Measurements from ENCODE around the gene CUL9.

The CUL9 gene

GRCh38 chr6:43242908-43243663 lies 61.1 kb downstream of the CUL9 start, which contains the start of gene TTBK1:
TTBK1 (plus strand) TSS chr6:43243481; CDS start chr6:43246661, 3,180 bp downstream.
- peaks cover 20 to 37% (median 28%) of the 10 kb centered on the region in 5 donors for H3K27me3 ChIP-seq (ENCODE audit: control insufficient read depth in 5 of 5, insufficient read depth in 4 of 5, low read length in 5 of 5)
- H3K36me3 ChIP-seq (ENCODE audit: control insufficient read depth in 5 of 5, insufficient read depth in 5 of 5, low read length in 5 of 5) = no peaks in the 10 kb centered on the region
- H3K9me3 ChIP-seq (ENCODE audit: control insufficient read depth in 5 of 5, low read length in 5 of 5) = peaks cover 0 to 4% (median 0%) of the 10 kb centered on the region in 5 donors
- no peak within 1 kb of the TSS for H3K27ac ChIP-seq (ENCODE audit: low read depth, low read length)
- peaks cover 0 to 18% (median 17%) of the 10 kb centered on the region in 5 donors for H3K4me1 ChIP-seq (ENCODE audit: control insufficient read depth in 5 of 5, insufficient read depth in 5 of 5, low read length in 5 of 5)
- H3K9ac ChIP-seq (ENCODE audit: low read length in 5 of 5) = no peak within 1 kb of the TSS
- H3K4me3 ChIP-seq (ENCODE audit: low read depth in 1 of 5, low read length in 5 of 5) = no peak within 1 kb of the TSS

- H3K9me3 ChIP-seq (ENCODE audit: control insufficient read depth in 5 of 5, low read length in 5 of 5) = peaks cover 0 to 4% (median 0%) of the 10 kb centered on the region in 5 donors
- peaks cover 20 to 35% (median 28%) of the 10 kb centered on the region in 5 donors for H3K27me3 ChIP-seq (ENCODE audit: control insufficient read depth in 5 of 5, insufficient read depth in 4 of 5, low read length in 5 of 5)
- H3K4me1 ChIP-seq (ENCODE audit: control insufficient read depth in 5 of 5, insufficient read depth in 5 of 5, low read length in 5 of 5) = peaks cover 0 to 18% (median 17%) of the 10 kb centered on the region in 5 donors
- no peak overlapping the region for H3K4me3 ChIP-seq (ENCODE audit: low read depth in 1 of 5, low read length in 5 of 5)
- no peaks in the 10 kb centered on the region for H3K36me3 ChIP-seq (ENCODE audit: control insufficient read depth in 5 of 5, insufficient read depth in 5 of 5, low read length in 5 of 5)
- no peak overlapping the region for H3K27ac ChIP-seq (ENCODE audit: low read depth, low read length)
- no peak overlapping the region for H3K9ac ChIP-seq (ENCODE audit: low read length in 5 of 5)
These were observed 61.8 kb downstream of the CUL9 start for GRCh38 chr6:43243664-43244321.

GRCh38 chr6:43246301-43247113 lies 64.5 kb downstream of the CUL9 start:
- no peaks in the 10 kb centered on the region for H3K9me3 ChIP-seq (ENCODE audit: control insufficient read depth in 5 of 5, low read length in 5 of 5)
- H3K4me1 ChIP-seq (ENCODE audit: control insufficient read depth in 5 of 5, insufficient read depth in 5 of 5, low read length in 5 of 5) = peaks cover 0 to 19% (median 17%) of the 10 kb centered on the region in 5 donors
- no peaks in the 10 kb centered on the region for H3K36me3 ChIP-seq (ENCODE audit: control insufficient read depth in 5 of 5, insufficient read depth in 5 of 5, low read length in 5 of 5)
- no peak overlapping the region for H3K27ac ChIP-seq (ENCODE audit: low read depth, low read length)
- H3K27me3 ChIP-seq (ENCODE audit: control insufficient read depth in 5 of 5, insufficient read depth in 4 of 5, low read length in 5 of 5) = peaks cover 26 to 42% (median 38%) of the 10 kb centered on the region in 5 donors
- H3K4me3 ChIP-seq (ENCODE audit: low read depth in 1 of 5, low read length in 5 of 5) = peak overlapping the region; percentile 73 to 84 (median 76)
- H3K9ac ChIP-seq (ENCODE audit: low read length in 5 of 5) = peak overlapping the region in 3 of 5 donors; percentile 66 to 75 (median 73)

- no peak overlapping the region for H3K27ac ChIP-seq (ENCODE audit: low read depth, low read length)
- peak overlapping the region; percentile 73 to 84 (median 76) for H3K4me3 ChIP-seq (ENCODE audit: low read depth in 1 of 5, low read length in 5 of 5)
- peak overlapping the region; percentile 38 to 80 (median 73) for H3K9ac ChIP-seq (ENCODE audit: low read length in 5 of 5)
- no peaks in the 10 kb centered on the region for H3K36me3 ChIP-seq (ENCODE audit: control insufficient read depth in 5 of 5, insufficient read depth in 5 of 5, low read length in 5 of 5)
- H3K4me1 ChIP-seq (ENCODE audit: control insufficient read depth in 5 of 5, insufficient read depth in 5 of 5, low read length in 5 of 5) = peaks cover 0 to 22% (median 17%) of the 10 kb centered on the region in 5 donors
- peaks cover 25 to 46% (median 41%) of the 10 kb centered on the region in 5 donors for H3K27me3 ChIP-seq (ENCODE audit: control insufficient read depth in 5 of 5, insufficient read depth in 4 of 5, low read length in 5 of 5)
- no peaks in the 10 kb centered on the region for H3K9me3 ChIP-seq (ENCODE audit: control insufficient read depth in 5 of 5, low read length in 5 of 5)
These were observed 65.4 kb downstream of the CUL9 start for GRCh38 chr6:43247114-43247999.

GRCh38 chr6:43248101-43248500 lies 66.1 kb downstream of the CUL9 start:
- Histone ChIP-seq H3K36me3 (ENCODE audit: control insufficient read depth in 5 of 5, insufficient read depth in 5 of 5, low read length in 5 of 5) (no peaks in the 10 kb centered on the region), H3K9ac (ENCODE audit: low read length in 5 of 5) (peak overlapping the region in 1 of 5 donors; percentile 80), H3K9me3 (ENCODE audit: control insufficient read depth in 5 of 5, low read length in 5 of 5) (no peaks in the 10 kb centered on the region), H3K27ac (ENCODE audit: low read depth, low read length) (no peak overlapping the region), H3K27me3 (ENCODE audit: control insufficient read depth in 5 of 5, insufficient read depth in 4 of 5, low read length in 5 of 5) (peaks cover 25 to 49% (median 41%) of the 10 kb centered on the region in 5 donors), H3K4me3 (ENCODE audit: low read depth in 1 of 5, low read length in 5 of 5) (peak overlapping the region in 1 of 5 donors; percentile 73), H3K4me1 (ENCODE audit: control insufficient read depth in 5 of 5, insufficient read depth in 5 of 5, low read length in 5 of 5) (peaks cover 0 to 22% (median 17%) of the 10 kb centered on the region in 5 donors)

GRCh38 chr6:43248791-43249190 lies 66.8 kb downstream of the CUL9 start:
- H3K9me3 ChIP-seq (ENCODE audit: control insufficient read depth in 5 of 5, low read length in 5 of 5) = no peaks in the 10 kb centered on the region
- H3K4me3 ChIP-seq (ENCODE audit: low read depth in 1 of 5, low read length in 5 of 5) = no peak overlapping the region
- peaks cover 20 to 48% (median 39%) of the 10 kb centered on the region in 5 donors for H3K27me3 ChIP-seq (ENCODE audit: control insufficient read depth in 5 of 5, insufficient read depth in 4 of 5, low read length in 5 of 5)

GRCh38 chr6:43250992-43251373 lies 69.0 kb downstream of the CUL9 start:
- Histone ChIP-seq H3K9ac (ENCODE audit: low read length in 5 of 5) (no peak overlapping the region), H3K4me3 (ENCODE audit: low read depth in 1 of 5, low read length in 5 of 5) (no peak overlapping the region), H3K4me1 (ENCODE audit: control insufficient read depth in 5 of 5, insufficient read depth in 5 of 5, low read length in 5 of 5) (peaks cover 0 to 22% (median 17%) of the 10 kb centered on the region in 5 donors), H3K27ac (ENCODE audit: low read depth, low read length) (no peak overlapping the region), H3K9me3 (ENCODE audit: control insufficient read depth in 5 of 5, low read length in 5 of 5) (no peaks in the 10 kb centered on the region), H3K36me3 (ENCODE audit: control insufficient read depth in 5 of 5, insufficient read depth in 5 of 5, low read length in 5 of 5) (no peaks in the 10 kb centered on the region), H3K27me3 (ENCODE audit: control insufficient read depth in 5 of 5, insufficient read depth in 4 of 5, low read length in 5 of 5) (peaks cover 15 to 36% (median 34%) of the 10 kb centered on the region in 5 donors)

More at GRCh38 chr6:43248791-43249190, 66.8 kb downstream of the CUL9 start:
- H3K36me3 ChIP-seq (ENCODE audit: control insufficient read depth in 5 of 5, insufficient read depth in 5 of 5, low read length in 5 of 5) = no peaks in the 10 kb centered on the region
- H3K4me1 ChIP-seq (ENCODE audit: control insufficient read depth in 5 of 5, insufficient read depth in 5 of 5, low read length in 5 of 5) = peaks cover 0 to 22% (median 17%) of the 10 kb centered on the region in 5 donors
- H3K9ac ChIP-seq (ENCODE audit: low read length in 5 of 5) = no peak overlapping the region
- no peak overlapping the region for H3K27ac ChIP-seq (ENCODE audit: low read depth, low read length)

GRCh38 chr6:43253401-43253800 lies 71.4 kb downstream of the CUL9 start:
- Histone ChIP-seq H3K36me3 (ENCODE audit: control insufficient read depth in 5 of 5, insufficient read depth in 5 of 5, low read length in 5 of 5) (no peaks in the 10 kb centered on the region), H3K9ac (ENCODE audit: low read length in 5 of 5) (no peak overlapping the region), H3K9me3 (ENCODE audit: control insufficient read depth in 5 of 5, low read length in 5 of 5) (no peaks in the 10 kb centered on the region), H3K4me3 (ENCODE audit: low read depth in 1 of 5, low read length in 5 of 5) (no peak overlapping the region), H3K27me3 (ENCODE audit: control insufficient read depth in 5 of 5, insufficient read depth in 4 of 5, low read length in 5 of 5) (peaks cover 15 to 49% (median 40%) of the 10 kb centered on the region in 5 donors), H3K27ac (ENCODE audit: low read depth, low read length) (no peak overlapping the region), H3K4me1 (ENCODE audit: control insufficient read depth in 5 of 5, insufficient read depth in 5 of 5, low read length in 5 of 5) (peaks cover 0 to 4% (median 0%) of the 10 kb centered on the region in 5 donors)
